ENCODE results near the gene TSPO2. TPM values are rescaled to one million over a fixed set of nuclear protein-coding genes. Genes with fewer than 3 reads are reported as not detected.

Gene TSPO2
- total and polyA plus RNA-seq, 2 donors (not counting 3 experiments of a cell fraction or from before 2014, with no cell fraction given) = not detected

- Histone ChIP-seq H3K36me3 (ENCODE audit: control insufficient read depth in 2 of 2, extremely low read depth in 1 of 2, insufficient read depth in 2 of 2, low read length in 2 of 2) (peaks cover 16 to 37% of the 10 kb centered on the region in 2 experiments), H3K4me1 (ENCODE audit: control insufficient read depth, extremely low read depth, insufficient read depth, low read length) (no peaks in the 10 kb centered on the region), H3K4me2 (ENCODE audit: insufficient read depth, low read length) (no peak overlapping the region), H3K9ac (replicated peaks; ENCODE audit: extremely low read depth, insufficient read depth, low read length) (no peak overlapping the region), H3K9me1 (replicated peaks; ENCODE audit: control insufficient read depth, extremely low read depth, insufficient read depth, low read length) (no peaks in the 10 kb centered on the region), H4K20me1 (replicated peaks; ENCODE audit: control insufficient read depth, extremely low read depth, insufficient read depth, low read length) (peaks cover 3% of the 10 kb centered on the region), H3K4me3 (replicated peaks in 1 of 3; ENCODE audit: insufficient read depth in 1 of 3, low read depth in 1 of 3, low read length in 3 of 3) (no peak overlapping the region), H3K9me3 (replicated peaks; ENCODE audit: control insufficient read depth, insufficient read depth, low read length) (no peaks in the 10 kb centered on the region), H3K27me3 (ENCODE audit: control insufficient read depth in 2 of 2, insufficient read depth in 2 of 2, low read length in 2 of 2) (no peaks in the 10 kb centered on the region), H3K79me2 (ENCODE audit: control insufficient read depth, insufficient read depth, low read length) (peaks cover 6% of the 10 kb centered on the region), H3K27ac (ENCODE audit: insufficient read depth, low read depth, low read length) (no peak overlapping the region), H2AFZ (ENCODE audit: low read depth, low read length) (no peak overlapping the region)
- ChIA-PET POLR2A (no interaction called here), CTCF (interaction anchor here (1.0 to 1.8 kb wide), 2 partner anchors 10 to 94 kb away, joined by 5 to 8 read pairs; no protein-coding TSS in a partner anchor)
- TF ChIP-seq FOS (IDR thresholded peaks at IDR 0.05; ENCODE audit: borderline replicate concordance, insufficient read depth, low read length) (no peak), EZH2 (IDR thresholded peaks at IDR 0.05; ENCODE audit: borderline replicate concordance, low read depth, low read length, severe bottlenecking) (no peak), JUN (IDR thresholded peaks at IDR 0.05; ENCODE audit: borderline replicate concordance, insufficient read depth, insufficient read length, low read depth) (no peak), CTCF (IDR thresholded peaks at IDR 0.05; ENCODE audit: extremely low read depth in 1 of 2, insufficient read depth in 1 of 2, low read depth in 1 of 2, low read length in 2 of 2) (no peak), POLR2A (IDR thresholded peaks at IDR 0.05; ENCODE audit: low read depth, low read length) (no peak), POLR2AphosphoS5 (IDR thresholded peaks at IDR 0.05; ENCODE audit: insufficient read depth, low read depth, low read length) (no peak), MYC (IDR thresholded peaks at IDR 0.05; ENCODE audit: low read depth, low read length) (no peak), GATA2 (IDR thresholded peaks at IDR 0.05; ENCODE audit: insufficient read depth, insufficient read length, low read depth, low read length) (no peak)
- TF ChIP-seq, protein P1, sequence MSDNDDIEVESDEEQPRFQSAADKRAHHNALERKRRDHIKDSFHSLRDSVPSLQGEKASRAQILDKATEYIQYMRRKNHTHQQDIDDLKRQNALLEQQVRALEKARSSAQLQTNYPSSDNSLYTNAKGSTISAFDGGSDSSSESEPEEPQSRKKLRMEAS (IDR thresholded peaks at IDR 0.05; ENCODE audit: insufficient read depth, insufficient read length) = no peak
- intact Hi-C loops (cut with micrococcal nuclease) (no loop called here), dilution Hi-C loops (cut with MboI; ENCODE audit: extremely low pct_ligation_motif_present, low sequenced_read_pairs) (no loop called here)
- BruUV-seq (replicated peaks) = no TSS peak
- DNase-seq (ENCODE audit: low read depth, low spot score) (no peak), FAIRE-seq (no peak)
Observed at GRCh38 chr6:41088451-41088850, 46.2 kb downstream of the TSPO2 start.
